GM12892 (cell line): Measurements from ENCODE around the gene GRM1.

Experiments
- DNase-seq: peaks from one replicate; pipeline ENCODE4 v3.0.0; 2011; ENCODE audit not compliant: insufficient read length
- FAIRE-seq: peaks from 2 replicates; lab custom pipeline; 2011; peaks lifted over from hg19 to GRCh38; lab: Jason Lieb, UNC
- POLR2A ChIP-seq: IDR thresholded peaks from 2 replicates; pipeline ENCODE4 v1.6.1; 2011; ENCODE audit warnings: low read depth, low read length, control low read depth
- POLR2AphosphoS5 ChIP-seq: IDR thresholded peaks from 2 replicates; pipeline ENCODE4 v1.6.1; 2011; ENCODE audit warnings: low read depth, low read length, control low read depth
- TAF1 ChIP-seq: IDR thresholded peaks from 2 replicates; pipeline ENCODE4 v1.6.1; 2011; ENCODE audit warnings: low read depth, mild to moderate bottlenecking, control low read depth, low read length, borderline replicate concordance

The GRM1 gene

DNA sequence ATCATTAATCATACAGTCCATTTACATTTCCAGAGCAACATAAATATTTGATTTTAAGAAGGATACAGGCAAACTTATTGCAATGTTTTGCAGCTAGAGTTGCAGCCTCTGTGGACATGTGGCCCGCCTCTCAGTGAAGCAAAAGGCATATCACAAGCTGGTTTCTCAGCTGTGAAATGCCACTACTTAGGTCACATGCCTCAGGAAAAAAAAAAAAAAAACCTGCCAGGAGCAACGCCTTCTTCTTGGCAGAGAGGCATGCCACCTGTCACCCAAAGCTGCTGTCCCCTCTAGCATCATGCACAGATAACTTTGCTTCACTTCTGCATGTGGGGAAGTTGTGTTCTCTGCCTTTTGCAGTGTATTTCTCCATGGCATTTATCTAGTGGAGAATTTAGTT, 18.5 kb downstream of the GRM1 start:
- FAIRE-seq (no peak), DNase-seq (no peak)
- TF ChIP-seq TAF1 (no peak), POLR2AphosphoS5 (no peak), POLR2A (no peak)

DNA sequence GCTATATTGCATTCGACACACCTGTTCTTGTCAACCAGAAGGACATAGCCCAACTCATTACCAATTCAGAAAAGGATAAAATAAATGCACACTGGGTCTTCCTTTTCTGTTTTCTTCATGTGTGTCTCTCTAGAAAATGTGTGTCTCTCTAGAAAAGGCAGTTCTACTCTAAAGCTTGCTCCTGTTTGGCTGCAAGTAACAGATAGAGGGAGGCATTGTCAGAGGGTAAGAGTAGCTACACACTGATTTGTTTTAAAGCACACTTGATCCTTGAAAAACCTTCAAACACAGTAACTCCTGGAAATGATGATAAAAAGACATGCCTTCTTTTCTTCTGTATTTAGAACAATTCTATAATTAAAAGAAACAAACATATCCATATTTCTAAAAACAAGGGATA, 21.3 kb downstream of the GRM1 start:
- no peak for FAIRE-seq
- DNase-seq: no peak
- TF ChIP-seq TAF1: no peak
- no peak for TF ChIP-seq POLR2AphosphoS5

DNA sequence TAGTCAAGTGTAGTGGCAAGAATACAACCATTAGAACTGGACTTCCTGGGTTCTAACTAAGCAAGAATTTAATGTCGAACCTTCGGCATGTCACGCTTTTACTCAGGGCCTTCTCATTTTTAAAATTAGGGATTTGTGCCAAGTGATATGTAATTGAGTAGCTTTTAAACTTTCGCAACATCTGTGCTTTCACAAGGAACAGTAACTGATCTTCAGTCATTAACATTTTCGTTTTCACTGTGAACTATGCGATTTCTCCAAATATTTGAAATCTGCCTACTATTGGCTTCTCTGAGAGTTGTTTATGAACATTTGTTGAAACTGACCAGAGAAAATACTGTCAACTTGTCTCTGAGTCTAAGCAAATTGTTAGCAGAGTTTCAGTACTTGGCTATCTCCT, 27.6 kb downstream of the GRM1 start:
- DNase-seq: no peak
- TF ChIP-seq TAF1 (no peak), POLR2A (no peak), POLR2AphosphoS5 (no peak)
- FAIRE-seq: no peak

DNA sequence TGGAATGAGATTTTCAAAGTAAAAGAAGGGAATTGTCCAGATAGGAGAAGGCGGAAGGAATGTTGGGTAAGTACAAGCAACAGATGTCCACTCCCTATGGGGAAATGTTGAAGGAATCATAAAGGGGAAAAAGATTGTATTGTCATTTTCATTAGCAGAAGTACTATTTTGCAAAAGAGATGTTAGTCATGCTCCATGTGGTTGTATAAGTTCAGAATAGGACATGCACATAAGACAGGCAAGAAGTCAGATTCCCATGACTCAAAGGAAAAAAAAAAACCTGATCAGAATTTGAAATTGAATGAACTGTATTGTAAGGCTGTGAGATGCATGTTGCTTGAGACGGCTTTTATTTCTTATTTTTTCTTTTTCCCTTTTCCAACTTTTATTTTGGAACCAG, 36.8 kb downstream of the GRM1 start:
- TF ChIP-seq POLR2A: no peak
- no peak for TF ChIP-seq POLR2AphosphoS5
- no peak for TF ChIP-seq TAF1
- DNase-seq (no peak), FAIRE-seq (no peak)

DNA sequence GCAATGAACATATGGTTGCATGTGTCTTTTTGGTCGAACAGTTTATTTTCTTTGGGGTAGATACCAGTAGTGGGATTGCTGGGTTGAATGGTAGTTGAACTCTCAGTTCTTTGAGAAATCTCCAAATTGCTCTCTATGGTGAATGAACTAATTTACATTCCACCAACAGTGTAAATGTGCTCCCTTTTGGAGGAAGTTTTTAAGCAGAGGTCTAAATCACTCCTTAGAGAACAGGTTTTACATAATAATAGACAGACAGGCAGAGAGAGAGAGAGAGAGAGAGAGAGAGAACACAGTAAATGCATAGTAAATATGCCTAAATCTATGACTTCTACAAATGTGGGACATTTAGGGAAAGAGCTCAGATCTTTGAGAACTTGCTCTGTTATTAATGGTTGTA, 37.6 kb downstream of the GRM1 start:
- no peak for DNase-seq
- peak; percentile 9 for FAIRE-seq
- TF ChIP-seq TAF1 (no peak), POLR2A (no peak), POLR2AphosphoS5 (no peak)

DNA sequence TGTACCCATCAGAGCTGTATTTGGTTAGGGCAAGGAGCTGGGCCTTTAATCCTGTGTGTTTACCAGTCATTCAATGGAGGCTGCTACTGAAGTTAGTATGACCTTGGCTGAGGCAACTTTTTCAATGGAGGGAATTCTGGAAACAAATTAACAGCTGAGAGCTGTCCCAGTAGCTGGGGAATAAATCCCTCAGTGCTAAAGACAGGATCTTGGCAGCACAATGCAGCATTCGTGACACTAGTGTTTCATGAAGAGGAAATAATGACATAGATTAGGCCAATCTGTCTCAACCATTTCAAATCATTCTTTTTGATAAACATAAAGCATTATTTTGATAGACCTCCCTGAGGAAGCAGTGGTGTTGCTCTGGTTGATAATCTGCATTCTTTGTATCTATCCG, 42.9 kb downstream of the GRM1 start:
- TF ChIP-seq POLR2AphosphoS5: no peak
- no peak for TF ChIP-seq TAF1
- TF ChIP-seq POLR2A: no peak
- no peak for DNase-seq
- FAIRE-seq: no peak

DNA sequence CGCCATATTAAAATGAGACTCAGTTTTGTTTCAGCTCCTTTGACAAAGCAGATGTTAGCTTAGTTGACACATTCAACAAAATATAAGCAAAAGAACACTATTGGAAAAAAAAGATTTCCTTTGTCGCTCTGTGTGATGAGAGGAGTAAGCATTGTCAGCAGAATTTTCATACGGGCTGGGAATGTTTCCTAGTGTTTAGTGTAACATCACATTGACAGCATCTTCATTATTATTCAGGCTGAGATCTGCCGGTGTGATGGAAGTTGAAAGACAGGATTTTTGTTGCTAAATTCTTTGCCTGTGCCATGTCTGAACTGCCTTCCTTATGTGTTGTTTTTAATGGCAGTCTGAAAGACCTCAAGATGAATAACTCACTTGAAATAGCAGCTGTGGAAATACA, 49.1 kb downstream of the GRM1 start:
- no peak for DNase-seq
- no peak for FAIRE-seq
- TF ChIP-seq TAF1: no peak
- no peak for TF ChIP-seq POLR2A
- TF ChIP-seq POLR2AphosphoS5: no peak

DNA sequence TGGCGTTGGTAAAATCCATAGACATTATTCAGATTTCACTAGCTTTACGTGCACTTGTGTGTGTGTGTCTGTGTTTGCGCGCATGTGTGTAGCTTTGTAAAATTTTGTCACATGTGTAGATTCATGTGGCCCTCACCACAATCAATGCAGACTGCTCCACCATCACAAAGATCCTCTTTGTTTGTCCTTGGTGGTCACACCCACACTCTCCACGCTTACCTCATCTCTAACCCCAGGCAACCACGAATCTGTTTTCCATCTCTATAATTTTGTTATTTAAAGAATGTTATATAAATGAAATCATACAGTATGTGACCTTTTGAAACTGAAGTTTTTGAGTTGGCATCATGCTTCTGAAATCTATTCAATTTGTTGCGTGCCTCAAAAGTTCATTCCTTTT, 58.5 kb downstream of the GRM1 start:
- TF ChIP-seq POLR2AphosphoS5 (no peak), TAF1 (no peak), POLR2A (no peak)
- DNase-seq (no peak), FAIRE-seq (no peak)

DNA sequence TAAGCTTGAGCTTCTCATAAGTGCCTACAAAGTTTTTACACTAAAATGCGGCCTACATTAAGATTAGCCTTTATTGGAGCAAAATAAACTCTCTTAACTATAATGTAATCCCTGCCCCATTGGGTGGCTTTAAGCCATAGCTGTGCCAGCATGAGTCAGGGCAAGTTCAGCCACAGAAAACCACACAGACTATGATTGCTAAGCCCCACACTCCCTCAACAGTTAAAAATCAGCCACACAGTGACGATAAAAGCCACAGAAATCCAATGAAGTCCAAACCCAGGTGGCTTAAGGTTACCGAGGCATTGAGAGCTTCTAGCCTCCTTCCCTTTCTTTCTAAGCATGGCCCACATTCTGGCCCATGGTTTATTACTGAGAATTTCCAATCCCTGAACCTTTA, 61.6 kb downstream of the GRM1 start:
- no peak for FAIRE-seq
- no peak for DNase-seq
- no peak for TF ChIP-seq TAF1
- TF ChIP-seq POLR2A: no peak
- TF ChIP-seq POLR2AphosphoS5: no peak

DNA sequence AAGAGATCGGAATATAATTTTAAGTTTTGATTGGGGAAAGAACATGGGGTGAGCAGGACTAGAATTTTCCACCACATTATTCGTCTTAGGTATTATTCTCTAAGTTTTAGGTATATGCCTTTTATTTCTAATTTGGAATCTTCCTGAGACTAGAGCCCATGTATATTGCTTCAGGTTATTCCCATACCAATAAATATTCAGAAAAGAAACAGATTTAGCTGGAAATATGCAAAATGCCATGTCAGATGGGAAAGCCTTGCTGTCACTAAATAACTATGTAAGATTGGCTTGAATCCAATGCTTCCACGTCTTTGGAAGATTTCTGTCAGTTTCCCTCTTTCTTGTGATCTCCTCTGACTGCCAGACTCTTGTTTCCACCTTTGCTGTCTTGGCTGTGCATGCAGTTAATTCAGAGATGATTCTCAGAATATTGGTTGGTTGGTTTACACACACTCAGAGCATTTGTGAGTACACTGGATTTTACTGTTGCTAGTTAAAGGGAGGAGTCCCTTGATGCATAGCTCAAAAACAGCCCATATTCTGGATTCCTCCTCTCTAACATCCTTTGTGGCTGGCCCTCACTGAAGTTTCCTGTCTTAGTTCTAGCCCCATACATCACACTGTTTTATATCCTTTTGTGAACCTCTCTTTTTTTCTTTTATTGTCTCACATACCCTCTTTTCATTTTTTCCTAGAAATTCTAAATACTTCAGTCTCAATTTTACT, 64.3 kb downstream of the GRM1 start:
- no peak for DNase-seq
- TF ChIP-seq TAF1 (no peak), POLR2A (no peak), POLR2AphosphoS5 (no peak)
- FAIRE-seq: no peak

DNA sequence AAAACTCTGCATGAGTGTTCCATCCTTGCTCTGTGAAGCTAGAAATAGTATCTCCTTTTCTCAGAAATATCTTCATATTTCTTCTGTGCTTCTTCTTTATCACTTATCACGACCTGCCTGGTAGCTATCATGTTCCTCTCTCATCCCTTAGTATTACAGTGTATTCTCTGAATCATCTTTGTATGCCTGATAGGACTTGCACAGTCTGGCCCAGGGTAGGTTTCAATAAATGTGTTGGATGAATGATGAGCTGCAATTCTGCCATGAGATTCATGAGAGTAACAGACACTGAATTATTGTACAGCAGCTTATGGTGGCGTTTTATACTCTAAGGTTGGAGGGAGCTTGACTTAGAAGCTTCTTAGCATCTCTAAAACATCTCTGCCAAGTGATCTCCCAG, 66.6 kb downstream of the GRM1 start:
- TF ChIP-seq POLR2A: no peak
- no peak for DNase-seq
- no peak for FAIRE-seq

DNA sequence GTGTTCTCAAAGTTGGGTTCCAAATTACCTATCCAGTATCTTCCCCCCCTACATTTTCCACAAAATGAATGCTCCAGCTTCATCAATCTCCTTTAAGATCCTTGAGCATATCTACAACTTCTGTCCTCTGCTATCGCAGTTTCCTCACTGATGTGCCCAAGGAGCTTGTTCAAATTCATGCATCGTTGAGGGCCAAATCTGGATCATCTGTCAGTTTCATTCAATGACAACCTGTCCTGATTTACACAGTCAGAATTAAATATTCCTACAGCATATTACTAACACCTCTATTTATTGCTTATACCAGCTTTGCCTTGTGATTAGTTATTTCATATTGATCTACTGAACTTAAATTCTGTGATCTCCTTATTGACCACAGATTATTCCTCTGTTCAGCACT, 68.7 kb downstream of the GRM1 start:
- FAIRE-seq (no peak), DNase-seq (no peak)
- TF ChIP-seq POLR2AphosphoS5 (no peak), TAF1 (no peak), POLR2A (no peak)

DNA sequence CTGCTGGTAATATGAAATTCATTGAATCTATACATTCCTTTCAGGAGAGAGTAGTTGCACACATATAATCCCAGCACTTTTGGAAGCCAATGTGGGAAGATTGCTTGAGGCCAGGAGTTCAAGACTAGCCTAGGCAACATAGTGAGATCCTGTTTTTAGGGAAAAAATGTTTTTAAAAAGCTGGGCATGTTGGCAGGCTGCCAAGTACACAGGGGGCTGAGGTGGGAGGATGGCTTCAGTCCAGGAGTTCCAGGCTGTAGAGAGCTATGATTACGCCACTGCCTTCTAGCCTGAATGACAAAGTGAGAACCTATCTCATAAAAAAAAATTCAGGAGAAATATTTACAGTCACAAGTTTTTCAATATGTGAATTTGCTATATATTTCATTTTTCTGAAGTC, 71.9 kb downstream of the GRM1 start:
- no peak for DNase-seq
- FAIRE-seq: no peak
- no peak for TF ChIP-seq TAF1
- no peak for TF ChIP-seq POLR2AphosphoS5
- TF ChIP-seq POLR2A: no peak
